Lower leg skin (tissue), 3 donors: ENCODE measurements around the gene MECR.

ENCODE experiments used
- CTCF ChIP-seq, 3 donors: fragments of 450-650 bp; IDR thresholded peaks; one replicate each; pipeline ENCODE4 v1.5.1; 2016; ENCODE audit warnings: antibody characterized with exemption in 3 of 3, mild to moderate bottlenecking in 3 of 3, moderate library complexity in 2 of 3
- POLR2A ChIP-seq, 2 donors: fragments of 450-650 bp; IDR thresholded peaks; one replicate each; pipeline ENCODE4 v1.6.1; 2016 to 2017; ENCODE audit warnings: antibody characterized with exemption in 2 of 2, mild to moderate bottlenecking in 1 of 2, moderate library complexity in 1 of 2

- no peak for TF ChIP-seq CTCF (IDR thresholded peaks at IDR 0.05)
- TF ChIP-seq POLR2A (IDR thresholded peaks at IDR 0.05) = no peak
Observed at GRCh38 chr1:29255134-29255666, 24.5 kb upstream of the MECR start.
